GM18873 (cell line): Measurements from ENCODE around the gene AP3D1.

ENCODE experiments used
- ATAC-seq: cut with Tn5 transposase; IDR thresholded peaks from one replicate; pipeline ENCODE4 v1.9.1; 2021; ENCODE audit warnings: mild to moderate bottlenecking, moderate library complexity, moderate number of reproducible peaks; ENCODE audit not compliant: unreplicated experiment, low FRiP score

The AP3D1 gene

DNA sequence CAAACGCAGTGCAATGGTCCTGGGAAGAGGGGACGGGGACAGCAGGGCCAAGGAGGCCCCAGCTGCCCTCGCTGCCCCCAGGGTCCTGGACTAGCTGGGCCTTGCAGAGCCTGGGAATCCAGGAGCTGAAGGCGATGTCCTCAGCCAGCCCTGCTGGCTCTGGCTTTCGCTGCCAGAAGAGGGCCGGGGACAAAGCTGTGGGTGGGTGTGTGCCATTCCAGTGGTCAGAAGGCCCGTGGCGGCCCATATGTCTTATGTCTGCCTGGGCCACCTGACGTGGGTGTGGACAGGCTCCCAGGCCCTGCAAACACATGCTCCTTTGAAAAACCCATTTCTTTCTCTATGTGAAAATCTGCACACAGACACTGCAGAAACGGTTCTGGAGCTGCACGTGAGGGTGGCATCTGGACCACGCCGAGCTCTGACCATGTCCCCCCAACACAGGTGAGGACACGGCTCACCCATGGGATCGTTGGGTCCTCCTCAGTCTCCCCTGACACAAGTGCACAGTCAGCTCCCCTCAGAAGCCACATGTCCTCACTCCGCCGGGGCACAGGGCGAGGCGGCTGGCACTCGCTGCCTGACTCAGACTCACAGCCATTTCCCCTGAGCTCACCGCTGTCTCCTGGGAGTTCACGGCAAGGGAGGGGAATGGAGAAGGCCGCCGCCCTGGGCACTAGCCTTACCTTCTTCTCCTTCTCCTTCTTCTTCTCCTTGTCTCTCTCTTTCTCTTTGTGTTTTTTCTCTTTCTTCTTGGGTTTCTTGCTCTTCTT is 37.7 kb downstream of the AP3D1 start:
- no peak for ATAC-seq

DNA sequence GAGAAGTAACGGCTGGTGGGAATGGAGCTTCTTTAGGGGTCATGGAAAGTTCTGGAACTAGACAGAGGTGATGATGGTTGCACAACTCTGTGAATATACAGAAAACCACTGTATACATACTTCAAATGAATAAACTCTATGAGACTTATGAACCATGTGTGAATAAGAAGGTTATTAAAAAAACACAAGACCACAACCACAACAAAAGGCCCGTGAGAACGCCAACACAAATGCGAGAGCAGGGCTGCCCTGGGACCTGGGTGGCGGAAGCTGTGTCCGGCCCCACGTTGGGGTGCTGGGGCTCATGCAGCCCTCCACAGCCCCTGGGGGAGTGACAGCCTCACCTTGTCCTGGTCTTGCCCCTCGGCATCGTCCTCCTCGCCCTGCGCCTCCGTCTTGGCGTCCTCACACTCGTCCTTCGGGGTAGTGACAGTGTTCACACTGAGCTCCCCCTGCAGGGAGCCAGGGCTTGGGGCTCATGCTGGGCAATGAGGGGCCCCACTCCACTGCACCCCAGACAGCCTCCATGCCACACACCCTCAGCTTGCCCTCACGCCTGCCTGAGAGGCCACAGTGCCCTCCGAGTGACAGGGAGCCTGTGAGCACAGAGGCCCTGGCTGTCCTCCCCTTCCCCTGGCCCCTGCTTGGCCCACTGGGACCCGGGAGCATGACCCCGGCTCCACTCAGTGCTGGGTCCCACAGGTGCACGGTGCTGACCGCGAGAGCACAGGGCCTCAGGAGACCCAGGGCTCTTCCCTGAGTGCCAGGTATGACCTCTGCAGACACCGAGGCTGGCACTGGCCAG is 38.6 kb downstream of the AP3D1 start:
- no peak for ATAC-seq

- no peak for ATAC-seq
Observed at GRCh38 chr19:2111886-2112285, 39.5 kb downstream of the AP3D1 start.

GRCh38 chr19:2111425-2111824 is 39.9 kb downstream of the AP3D1 start:
- no peak for ATAC-seq

GRCh38 chr19:2110822-2111221 is 40.5 kb downstream of the AP3D1 start:
- no peak for ATAC-seq

DNA sequence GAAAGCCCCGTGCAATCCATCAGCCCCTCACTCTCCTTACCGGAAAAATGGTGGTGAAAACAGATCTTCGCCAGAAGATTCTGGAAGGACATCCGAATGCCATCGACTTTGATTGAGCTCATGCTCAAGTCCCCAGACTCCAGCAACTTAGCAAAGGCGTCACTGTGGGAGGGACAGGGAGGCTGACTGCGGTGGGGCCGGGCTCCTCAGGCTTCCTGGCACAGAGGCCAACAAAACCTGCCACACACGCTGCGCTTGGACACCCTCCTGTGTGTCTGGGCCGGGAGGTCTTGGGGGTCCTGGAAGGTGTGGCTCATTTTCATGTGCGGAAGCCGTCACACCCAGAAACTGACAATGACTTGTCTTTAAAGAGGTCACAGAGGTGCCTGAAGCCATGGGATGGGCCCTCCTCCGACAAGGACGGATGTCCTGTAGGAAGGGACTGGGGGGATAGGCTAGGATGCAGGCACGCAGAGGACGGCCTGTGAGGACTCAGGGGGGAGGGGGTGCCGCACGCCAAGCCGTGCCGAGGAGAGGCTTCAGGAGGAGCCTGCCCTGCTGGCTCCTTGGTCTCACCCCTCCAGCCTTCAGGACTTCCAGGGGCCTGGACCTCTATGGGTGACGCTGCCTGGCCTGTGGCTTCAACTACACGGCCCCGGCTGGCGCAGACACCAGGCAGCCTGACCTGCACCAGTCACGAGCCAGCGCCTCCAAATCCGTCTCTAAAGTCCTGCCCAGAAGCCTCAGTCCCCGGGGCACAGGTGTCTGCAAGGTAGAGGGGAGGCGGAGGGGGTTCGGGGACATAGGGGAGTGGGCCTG is 42.1 kb downstream of the AP3D1 start:
- ATAC-seq = no peak

DNA sequence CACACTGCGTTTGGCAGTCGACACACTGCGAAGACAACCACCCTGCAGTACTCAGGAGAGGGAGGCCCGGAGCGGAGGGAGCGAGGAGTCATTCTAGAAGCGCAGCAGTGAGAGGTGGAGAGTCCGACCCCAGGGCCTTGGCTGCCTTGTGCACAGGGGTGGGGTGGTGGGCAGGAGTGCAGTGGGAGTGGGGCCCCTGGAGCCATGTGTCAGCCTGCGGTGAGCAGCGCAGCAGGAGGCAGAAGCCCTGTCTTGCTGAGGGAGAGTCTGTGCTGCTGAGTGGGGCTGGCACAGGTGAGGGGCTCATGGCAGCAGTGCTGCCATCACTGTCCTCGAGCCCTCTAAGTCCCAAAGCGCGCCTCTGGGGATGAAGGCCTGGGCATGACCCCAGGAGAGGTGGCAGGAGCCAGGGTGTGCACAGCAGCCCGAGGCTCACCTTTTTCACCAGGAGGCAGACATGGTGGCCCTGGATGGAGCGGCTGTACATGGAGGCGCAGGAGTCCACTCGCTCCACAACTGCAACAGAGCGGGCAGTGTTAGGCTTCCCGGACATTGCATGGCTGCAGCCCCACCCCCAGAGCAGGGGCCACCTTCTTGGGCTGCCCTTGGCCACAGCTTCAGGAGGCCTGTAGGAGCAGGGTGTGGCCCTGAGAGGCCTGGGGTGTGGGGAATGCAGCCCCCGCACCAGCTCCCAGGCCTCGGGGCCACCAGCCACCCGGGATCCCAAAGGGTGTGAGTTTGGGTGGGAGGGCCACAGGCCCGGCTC is 42.9 kb downstream of the AP3D1 start:
- no peak for ATAC-seq

GRCh38 chr19:2103045-2103707 is 48.2 kb downstream of the AP3D1 start:
- ATAC-seq = no peak

DNA sequence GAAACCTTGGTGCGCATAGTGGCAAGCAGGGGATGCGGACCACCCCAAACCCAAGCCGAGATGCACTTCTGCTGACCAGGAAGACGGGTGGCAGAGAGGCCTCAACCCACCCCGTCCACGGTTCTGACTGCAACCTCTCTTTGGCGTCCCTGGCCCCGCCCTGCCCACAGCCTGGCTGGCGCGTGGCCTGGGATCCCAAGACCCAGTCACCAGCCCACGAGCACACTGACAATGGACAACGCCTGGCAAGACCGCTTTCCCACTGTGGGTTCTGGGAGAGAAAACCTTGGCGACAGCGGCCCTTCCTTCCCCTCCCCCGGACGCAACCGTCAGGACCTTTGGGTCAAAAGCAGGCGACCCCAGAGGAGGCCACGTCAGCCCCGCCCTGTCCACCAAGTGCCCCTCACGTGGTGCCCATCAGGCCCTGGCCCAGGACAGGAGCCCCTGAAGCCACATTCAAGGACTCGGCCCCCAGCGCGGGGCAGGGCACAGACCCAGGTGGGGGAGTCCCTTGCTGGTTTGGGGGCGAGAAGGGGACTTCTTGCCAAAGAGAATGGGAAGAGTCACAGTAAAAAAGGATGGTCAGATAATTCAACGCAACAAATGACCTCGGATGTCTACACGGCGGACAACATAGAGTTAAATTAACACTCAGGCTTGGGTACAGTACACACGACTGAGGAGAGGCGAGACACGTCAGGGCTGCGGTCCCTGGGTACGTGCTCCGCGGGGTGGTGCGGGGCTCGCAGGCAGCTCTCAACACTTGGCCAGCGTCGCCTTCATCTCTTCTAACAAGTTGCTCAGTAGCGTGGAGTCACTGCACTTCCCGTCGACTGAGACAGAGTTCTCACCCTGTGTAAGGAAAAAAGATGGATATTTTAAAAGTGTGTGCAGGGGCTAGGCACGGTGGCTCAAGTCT is 49.7 kb downstream of the AP3D1 start:
- no peak for ATAC-seq

DNA sequence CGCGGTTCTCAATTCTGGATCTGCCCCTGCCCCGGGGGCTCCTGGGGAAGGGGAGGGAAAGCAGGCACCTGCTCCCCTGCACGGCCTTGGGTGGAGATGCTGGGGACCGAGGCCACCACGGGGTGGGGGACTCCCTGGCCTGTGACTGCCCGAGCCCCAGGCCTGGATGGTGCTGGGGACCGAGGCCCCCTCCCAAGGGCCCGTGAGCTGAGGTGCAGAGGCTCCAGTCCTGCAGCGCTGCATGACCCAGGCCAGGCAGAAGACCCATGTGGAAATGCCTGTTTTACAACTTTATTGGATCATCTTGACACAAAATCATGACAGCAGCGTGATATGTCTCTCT is 50.7 kb downstream of the AP3D1 start:
- ATAC-seq = no peak

- ATAC-seq = no peak
Observed at GRCh38 chr19:2099937-2100718, 51.2 kb downstream of the AP3D1 start.

- no peak for ATAC-seq
Observed at GRCh38 chr19:2099054-2099501, 52.3 kb downstream of the AP3D1 start.

DNA sequence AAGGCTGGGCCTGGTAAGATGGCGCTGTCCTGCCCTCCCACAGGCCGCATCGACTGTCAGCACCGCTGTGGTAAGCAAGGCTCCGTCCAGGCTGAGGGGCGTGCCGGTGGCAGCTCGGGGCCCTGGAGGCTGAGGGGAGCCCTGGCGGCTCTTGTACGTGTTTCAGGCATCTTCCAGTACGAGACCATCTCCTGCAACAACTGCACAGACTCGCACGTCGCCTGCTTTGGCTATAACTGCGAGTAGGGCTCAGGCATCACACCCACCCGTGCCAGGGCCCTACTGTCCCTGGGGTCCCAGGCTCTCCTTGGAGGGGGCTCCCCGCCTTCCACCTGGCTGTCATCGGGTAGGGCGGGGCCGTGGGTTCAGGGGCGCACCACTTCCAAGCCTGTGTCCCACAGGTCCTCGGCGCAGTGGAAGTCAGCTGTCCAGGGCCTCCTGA is 53.5 kb downstream of the AP3D1 start:
- ATAC-seq = no peak

DNA sequence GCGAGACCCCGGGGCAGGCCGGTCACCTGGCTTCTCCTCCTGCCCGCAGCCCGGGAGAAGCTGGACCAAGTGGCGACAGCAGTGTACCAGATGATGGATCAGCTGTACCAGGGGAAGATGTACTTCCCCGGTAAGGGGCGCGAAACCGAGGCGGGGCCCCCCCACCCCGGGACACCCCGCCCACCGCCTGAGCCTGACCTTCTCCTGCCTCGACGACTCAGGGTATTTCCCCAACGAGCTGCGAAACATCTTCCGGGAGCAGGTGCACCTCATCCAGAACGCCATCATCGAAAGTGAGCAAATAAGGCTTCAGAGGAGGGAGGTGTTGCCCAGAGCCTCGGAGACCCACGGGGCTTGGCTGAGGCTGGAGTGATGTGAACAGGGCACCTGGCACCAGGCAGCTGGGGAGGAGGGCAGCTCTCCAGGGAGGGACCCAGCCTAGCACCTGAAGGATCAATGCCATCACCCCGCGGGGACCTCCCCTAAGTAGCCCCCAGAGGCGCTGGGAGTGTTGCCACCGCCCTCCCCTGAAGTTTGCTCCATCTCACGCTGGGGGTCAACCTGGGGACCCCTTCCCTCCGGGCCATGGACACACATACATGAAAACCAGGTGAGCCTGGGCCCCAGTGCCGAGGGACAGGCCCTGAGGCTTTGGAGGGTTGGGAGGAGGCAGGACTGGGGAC is 54.0 kb downstream of the AP3D1 start:
- ATAC-seq = no peak

GRCh38 chr19:2096480-2097202 is 54.7 kb downstream of the AP3D1 start, which contains the start of gene IZUMO4:
IZUMO4 (plus strand) TSS chr19:2096915; CDS start chr19:2096946, 31 bp downstream.
- peak; percentile 48 for ATAC-seq

DNA sequence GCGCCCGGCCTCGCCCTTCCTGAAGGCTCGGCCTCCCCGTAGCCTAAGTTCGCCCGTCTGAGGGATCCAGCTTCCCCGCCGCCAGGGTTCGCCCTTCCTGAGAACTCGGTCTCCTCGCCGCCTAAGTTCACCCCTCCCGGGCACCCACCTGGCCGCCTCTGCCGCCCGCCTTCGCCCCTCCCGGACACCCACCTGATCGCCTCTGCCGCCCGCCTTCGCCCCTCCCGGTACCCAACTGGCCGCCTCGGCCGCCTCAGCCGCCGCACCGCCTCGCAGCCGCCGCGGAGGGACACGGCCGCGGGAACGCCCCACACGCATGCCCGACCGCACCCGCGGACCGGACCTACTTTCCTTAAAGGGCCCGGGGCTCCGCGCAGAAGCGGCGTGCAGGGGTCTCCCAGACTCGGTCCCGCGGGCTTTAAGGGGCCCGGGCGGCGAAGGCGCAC is 55.3 kb downstream of the AP3D1 start, which contains the start of gene MOB3A:
Gene MOB3A, minus strand, starts transcription at position 293 of the 446 bp plus-strand sequence. CDS start 17,766 bp downstream, outside the sequence.
- ATAC-seq = peak; percentile 25
